Endodermal cell (in vitro differentiated cells): ENCODE measurements around the gene GYS1. TPM values are rescaled to one million over a fixed set of nuclear protein-coding genes. Genes with fewer than 3 reads are reported as not detected.
"Not testable (repeated sequence)": the region's sequence is repeated elsewhere in the genome, so short reads cannot be mapped to it uniquely, and the experiment has no call there.

ENCODE experiments used
- DNase-seq: peaks from one replicate; pipeline ENCODE4 v3.0.0-alpha.2; 2017
- H3K27ac ChIP-seq: 2 replicates; pipeline ENCODE4 v1.5.1; 2013; ENCODE audit warnings: mild to moderate bottlenecking, low read depth, low read length, moderate library complexity
- H3K27me3 ChIP-seq: 2 replicates; pipeline ENCODE4 v1.6.1; 2013; ENCODE audit warnings: mild to moderate bottlenecking, low read length, moderate library complexity; ENCODE audit not compliant: insufficient read depth, control insufficient read depth, poor library complexity, severe bottlenecking
- H3K36me3 ChIP-seq: 2 replicates; pipeline ENCODE4 v1.7.0; 2013; ENCODE audit warnings: mild to moderate bottlenecking, low read length, moderate library complexity; ENCODE audit not compliant: control insufficient read depth, insufficient read depth
- H3K4me1 ChIP-seq: one replicate; pipeline ENCODE4 v1.7.0; 2013; ENCODE audit warnings: low read length; ENCODE audit not compliant: control insufficient read depth, insufficient read depth
- H3K4me3 ChIP-seq: 2 replicates; pipeline ENCODE4 v1.5.1; 2013; ENCODE audit warnings: mild to moderate bottlenecking, low read length, moderate library complexity
- H3K9ac ChIP-seq: 2 replicates; pipeline ENCODE4 v1.6.1; 2013; ENCODE audit warnings: mild to moderate bottlenecking, low read length, moderate library complexity; ENCODE audit not compliant: poor library complexity, severe bottlenecking; ENCODE audit errors: extremely low read depth
- H3K9me3 ChIP-seq: 2 replicates; pipeline ENCODE4 v1.6.1; 2013; ENCODE audit warnings: mild to moderate bottlenecking, low read length, moderate library complexity; ENCODE audit not compliant: control insufficient read depth
- H3K27ac Mint-ChIP-seq: 2 replicates; pipeline ENCODE4 v1.8.0; 2020; ENCODE audit warnings: mixed read lengths
- H3K27me3 Mint-ChIP-seq: 2 replicates; pipeline ENCODE4 v1.8.0; 2021; ENCODE audit warnings: mild to moderate bottlenecking, mixed read lengths; ENCODE audit not compliant: insufficient read depth
- H3K36me3 Mint-ChIP-seq: 2 replicates; pipeline ENCODE4 v1.8.0; 2020; ENCODE audit warnings: low read depth, mixed read lengths
- H3K4me1 Mint-ChIP-seq: 2 replicates; pipeline ENCODE4 v1.8.0; 2020; ENCODE audit warnings: mixed read lengths
- H3K4me3 Mint-ChIP-seq: 2 replicates; pipeline ENCODE4 v1.8.0; 2020; ENCODE audit warnings: mild to moderate bottlenecking, moderate library complexity, mixed read lengths
- H3K9me3 Mint-ChIP-seq: 2 replicates; pipeline ENCODE4 v1.8.0; 2020; ENCODE audit warnings: mild to moderate bottlenecking, mixed read lengths
- WGBS, 2 experiments: methylation state at CpG; one replicate each; pipeline versions ENCODE4 v1.1.5 to v1.1.7; 2013; ENCODE audit warnings: missing lambda C conversion rate in 2 of 2, mixed read lengths in 1 of 2; ENCODE audit not compliant: insufficient coverage in 1 of 2, insufficient read length in 1 of 2; 5-methylcytosine and 5-hydroxymethylcytosine counted together
- total RNA-seq, 2 donors: library from RNA; stranded (reverse); fragmentation: NEBNext Ultra II Directional in 1 of 2; extraction: Animal tissue kit (Norgen Biotek cat#: 25700) in 1 of 2; gene quantifications; 2 replicates in 1 of 2; 3 replicates in 1 of 2; pipeline ENCODE4 v1.2.1, GENCODE V29; 2021
- TF ChIP-seq, protein P1 (sequence below): fragments of 200-600 bp; sonication (generic); conservative IDR thresholded peaks from 2 replicates; pipeline ENCODE4 v1.5.0; 2021; ENCODE audit warnings: antibody characterized with exemption, mild to moderate bottlenecking

The GYS1 gene
- total RNA-seq, 2 donors from 2014 or later, result 63.5 to 69.1 TPM

DNA sequence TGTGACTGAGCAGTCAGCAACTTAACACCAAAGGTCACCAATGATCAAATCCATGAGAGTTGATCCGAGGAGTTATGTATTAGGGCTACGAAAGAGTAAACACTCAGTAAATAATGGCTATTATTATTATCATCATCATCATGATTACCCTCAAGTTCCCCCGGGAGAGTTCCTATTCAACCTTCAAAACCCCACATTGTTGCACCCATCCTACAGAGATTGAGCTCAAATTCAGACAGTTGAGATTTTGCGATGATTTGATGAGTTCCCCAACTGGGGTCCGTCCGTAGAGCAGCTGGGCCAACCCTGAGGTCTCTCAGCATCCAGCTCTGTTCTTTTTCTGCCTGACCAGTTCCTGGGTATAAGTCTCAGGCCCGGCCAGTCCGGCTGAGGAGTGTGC lies 45.0 kb upstream of the GYS1 start:
- DNase-seq, H3K36me3 Mint-ChIP-seq: not testable (repeated sequence)
- 97 to 100% methylated on average over 1 to 4 of the region's 8 CpGs for WGBS, 2 experiments

DNA sequence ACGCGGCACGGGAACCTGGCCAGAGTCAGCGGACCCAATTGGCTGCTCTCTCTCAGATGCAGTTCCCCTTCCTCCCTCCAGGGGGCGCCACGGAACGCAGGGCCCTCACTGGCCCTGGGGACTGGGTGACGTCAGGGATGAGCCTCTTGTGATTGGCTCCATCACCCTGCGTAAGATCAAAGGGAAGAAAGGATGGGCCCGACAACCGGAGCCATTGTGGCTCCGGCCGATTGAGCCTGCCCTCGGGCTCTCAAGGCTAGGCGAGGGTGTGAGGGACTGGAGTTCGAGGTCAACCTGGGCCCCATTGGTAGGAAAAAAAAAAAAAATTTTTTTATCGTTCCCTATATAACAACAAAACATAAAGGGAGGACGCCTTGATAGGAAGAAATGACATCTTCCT lies 43.7 kb upstream of the GYS1 start, which contains the start of gene CGB1:
CGB1 (minus strand) TSS at position 81 of the 400 bp plus-strand sequence. CDS start 184 bp downstream, outside the sequence.
- not testable (repeated sequence) for H3K4me3 Mint-ChIP-seq, H3K4me1 Mint-ChIP-seq
- 58 to 70% methylated on average over 12 to 16 of the region's 18 CpGs for WGBS, 2 experiments

More for the DNA sequence above, 45.0 kb upstream of the GYS1 start:
- not testable (repeated sequence) for H3K27ac ChIP-seq, H3K4me1 ChIP-seq, H3K9me3 Mint-ChIP-seq, H3K27ac Mint-ChIP-seq, H3K4me3 Mint-ChIP-seq, H3K4me3 ChIP-seq, H3K4me1 Mint-ChIP-seq, H3K36me3 ChIP-seq, H3K9ac ChIP-seq, H3K9me3 ChIP-seq, H3K27me3 ChIP-seq
- H3K27me3 Mint-ChIP-seq, result peaks cover 13% of the 10 kb centered on the region

DNA sequence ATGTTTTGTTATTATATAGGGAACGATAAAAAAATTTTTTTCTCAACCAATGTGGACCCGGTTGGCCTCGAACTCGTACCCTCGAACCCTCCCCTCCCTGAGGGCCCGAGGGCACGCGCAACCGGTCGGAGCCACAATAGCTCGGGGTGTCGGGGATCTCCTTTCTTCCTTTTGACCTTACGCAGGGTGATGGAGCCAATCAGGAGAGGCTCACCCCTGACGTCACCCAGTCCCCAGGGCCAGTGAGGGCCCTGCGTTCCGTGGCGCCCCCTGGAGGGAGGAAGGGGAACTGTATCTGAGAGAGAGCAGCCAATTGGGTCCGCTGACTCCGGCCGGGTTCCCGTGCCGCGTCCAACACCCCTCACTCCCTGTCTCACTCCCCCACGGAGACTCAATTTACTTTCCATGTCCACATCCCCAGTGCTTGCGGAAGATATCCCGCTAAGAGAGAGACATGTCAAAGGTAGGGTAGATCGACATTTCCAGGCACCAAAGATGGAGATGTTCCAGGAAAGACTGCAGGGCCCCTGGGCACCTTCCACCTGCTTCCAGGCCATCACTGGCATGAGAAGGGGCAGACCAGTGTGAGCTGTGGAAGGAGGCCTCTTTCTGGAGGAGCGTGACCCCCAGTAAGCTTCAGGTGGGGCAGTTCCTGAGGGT lies 38.7 kb upstream of the GYS1 start, which contains the start of gene CGB2:
CGB2 (plus strand) TSS at position 249 of the 660 bp plus-strand sequence; CDS start at position 455, 206 bp downstream.
- 78 to 80% methylated on average over 13 to 25 of the region's 28 CpGs for WGBS, 2 experiments
- H3K4me1 ChIP-seq, H3K4me3 ChIP-seq, H3K27me3 ChIP-seq, H3K4me1 Mint-ChIP-seq, H3K4me3 Mint-ChIP-seq, H3K36me3 ChIP-seq, H3K27ac Mint-ChIP-seq, H3K9ac ChIP-seq, H3K9me3 Mint-ChIP-seq, H3K36me3 Mint-ChIP-seq, H3K27ac ChIP-seq, H3K9me3 ChIP-seq: not testable (repeated sequence)
- H3K27me3 Mint-ChIP-seq, result peaks cover 17% of the 10 kb centered on the region
- DNase-seq, result peak; percentile 87
- TF ChIP-seq, protein P1, sequence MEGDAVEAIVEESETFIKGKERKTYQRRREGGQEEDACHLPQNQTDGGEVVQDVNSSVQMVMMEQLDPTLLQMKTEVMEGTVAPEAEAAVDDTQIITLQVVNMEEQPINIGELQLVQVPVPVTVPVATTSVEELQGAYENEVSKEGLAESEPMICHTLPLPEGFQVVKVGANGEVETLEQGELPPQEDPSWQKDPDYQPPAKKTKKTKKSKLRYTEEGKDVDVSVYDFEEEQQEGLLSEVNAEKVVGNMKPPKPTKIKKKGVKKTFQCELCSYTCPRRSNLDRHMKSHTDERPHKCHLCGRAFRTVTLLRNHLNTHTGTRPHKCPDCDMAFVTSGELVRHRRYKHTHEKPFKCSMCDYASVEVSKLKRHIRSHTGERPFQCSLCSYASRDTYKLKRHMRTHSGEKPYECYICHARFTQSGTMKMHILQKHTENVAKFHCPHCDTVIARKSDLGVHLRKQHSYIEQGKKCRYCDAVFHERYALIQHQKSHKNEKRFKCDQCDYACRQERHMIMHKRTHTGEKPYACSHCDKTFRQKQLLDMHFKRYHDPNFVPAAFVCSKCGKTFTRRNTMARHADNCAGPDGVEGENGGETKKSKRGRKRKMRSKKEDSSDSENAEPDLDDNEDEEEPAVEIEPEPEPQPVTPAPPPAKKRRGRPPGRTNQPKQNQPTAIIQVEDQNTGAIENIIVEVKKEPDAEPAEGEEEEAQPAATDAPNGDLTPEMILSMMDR, result peak; percentile 79

More for the DNA sequence above, 43.7 kb upstream of the GYS1 start, which contains the start of gene CGB1:
- TF ChIP-seq, protein P1, result peak; percentile 79
- not testable (repeated sequence) for H3K9me3 Mint-ChIP-seq, H3K4me1 ChIP-seq, H3K36me3 Mint-ChIP-seq, H3K36me3 ChIP-seq, H3K27me3 ChIP-seq, H3K9ac ChIP-seq, H3K27ac Mint-ChIP-seq, H3K27ac ChIP-seq, H3K9me3 ChIP-seq, H3K4me3 ChIP-seq
- peak; percentile 84 for DNase-seq
- H3K27me3 Mint-ChIP-seq, result peaks cover 13% of the 10 kb centered on the region

DNA sequence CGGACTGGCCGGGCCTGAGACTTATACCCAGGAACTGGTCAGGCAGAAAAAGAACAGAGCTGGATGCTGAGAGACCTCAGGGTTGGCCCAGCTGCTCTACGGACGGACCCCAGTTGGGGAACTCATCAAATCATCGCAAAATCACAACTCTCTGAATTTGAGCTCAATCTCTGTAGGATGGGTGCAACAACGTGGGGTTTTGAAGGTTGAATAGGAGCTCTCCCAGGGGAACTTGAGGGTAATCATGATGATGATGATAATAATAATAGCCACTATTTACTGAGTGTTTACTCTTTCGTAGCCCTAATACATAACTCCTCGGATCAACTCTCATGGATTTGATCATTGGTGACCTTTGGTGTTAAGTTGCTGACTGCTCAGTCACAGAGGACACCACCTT lies 37.2 kb upstream of the GYS1 start:
- not testable (repeated sequence) for H3K4me1 ChIP-seq, DNase-seq, H3K27ac Mint-ChIP-seq, H3K36me3 Mint-ChIP-seq, H3K4me3 Mint-ChIP-seq, H3K4me3 ChIP-seq, H3K27me3 ChIP-seq, H3K9ac ChIP-seq, H3K9me3 ChIP-seq, H3K36me3 ChIP-seq, H3K9me3 Mint-ChIP-seq, H3K4me1 Mint-ChIP-seq, H3K27ac ChIP-seq
- WGBS, 2 experiments, result 76 to 95% methylated on average over 3 to 4 of the region's 8 CpGs
- peaks cover 13% of the 10 kb centered on the region for H3K27me3 Mint-ChIP-seq

DNA sequence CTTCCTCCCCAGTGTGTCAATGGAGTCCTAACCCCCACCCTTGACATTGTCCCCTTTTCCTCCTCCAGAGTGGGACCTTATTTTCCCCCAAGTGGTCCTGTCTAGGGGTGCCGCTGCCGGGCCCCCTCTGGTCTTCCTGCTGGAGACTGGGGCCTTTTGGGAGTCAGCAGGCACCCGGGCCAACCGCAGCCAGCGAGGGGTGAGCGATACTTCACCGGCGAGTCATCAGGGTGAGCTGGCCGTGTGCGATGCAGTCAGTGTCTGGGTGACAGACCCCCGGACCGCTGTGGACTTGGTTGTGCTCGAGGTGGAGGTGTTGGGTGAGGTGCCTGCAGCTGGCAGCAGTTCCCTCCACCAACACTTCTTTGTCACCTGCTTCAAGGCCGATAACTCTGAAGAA lies 36.6 kb upstream of the GYS1 start:
- not testable (repeated sequence) for H3K9ac ChIP-seq, H3K4me1 Mint-ChIP-seq, H3K27ac Mint-ChIP-seq, H3K36me3 ChIP-seq, H3K27me3 ChIP-seq, H3K4me1 ChIP-seq, H3K4me3 Mint-ChIP-seq, H3K4me3 ChIP-seq, H3K36me3 Mint-ChIP-seq, DNase-seq, H3K27ac ChIP-seq, H3K9me3 Mint-ChIP-seq, H3K9me3 ChIP-seq
- 85 to 88% methylated on average over 5 to 14 of the region's 14 CpGs for WGBS, 2 experiments
- peaks cover 14% of the 10 kb centered on the region for H3K27me3 Mint-ChIP-seq

DNA sequence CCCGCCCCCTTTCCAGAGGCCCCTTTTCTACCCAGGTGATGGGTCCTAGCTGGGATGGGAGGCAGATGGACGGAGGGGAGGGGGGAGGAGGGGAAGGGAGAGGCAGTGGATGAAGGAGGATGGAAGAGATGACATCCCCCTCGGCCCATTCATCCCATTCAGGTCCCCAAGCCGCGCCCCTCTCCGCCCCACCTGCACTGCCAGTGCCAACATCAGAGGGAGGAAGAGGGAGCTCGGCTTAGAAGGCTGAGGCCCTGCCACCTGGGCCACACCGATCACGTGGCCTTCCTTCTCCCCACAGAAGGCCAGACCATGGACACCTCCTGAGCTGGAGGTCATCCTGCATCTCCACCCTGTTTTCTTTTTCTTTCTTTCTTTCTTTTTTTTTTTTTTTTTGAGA lies 35.6 kb upstream of the GYS1 start:
- not testable (repeated sequence) for H3K4me3 Mint-ChIP-seq, H3K36me3 ChIP-seq, H3K27ac ChIP-seq, H3K4me1 ChIP-seq, H3K27me3 ChIP-seq, H3K9ac ChIP-seq, H3K27ac Mint-ChIP-seq, DNase-seq, H3K9me3 ChIP-seq, H3K9me3 Mint-ChIP-seq, H3K4me1 Mint-ChIP-seq, H3K4me3 ChIP-seq, H3K36me3 Mint-ChIP-seq
- peaks cover 14% of the 10 kb centered on the region for H3K27me3 Mint-ChIP-seq
- 87% methylated on average over 7 of the region's 9 CpGs; no CpG with 5 or more reads in 1 of the 2 experiments for WGBS, 2 experiments
